HG02759 (cell line): Measurements from ENCODE around the gene RBM34.
"Not testable (repeated sequence)": the region's sequence is repeated elsewhere in the genome, so short reads cannot be mapped to it uniquely, and the experiment has no call there.

Source experiments
- ATAC-seq: cut with Tn5 transposase; IDR thresholded peaks from one replicate; pipeline ENCODE4 v1.9.1; 2021; ENCODE audit warnings: mild to moderate bottlenecking, moderate library complexity; ENCODE audit not compliant: unreplicated experiment

RBM34 gene

DNA sequence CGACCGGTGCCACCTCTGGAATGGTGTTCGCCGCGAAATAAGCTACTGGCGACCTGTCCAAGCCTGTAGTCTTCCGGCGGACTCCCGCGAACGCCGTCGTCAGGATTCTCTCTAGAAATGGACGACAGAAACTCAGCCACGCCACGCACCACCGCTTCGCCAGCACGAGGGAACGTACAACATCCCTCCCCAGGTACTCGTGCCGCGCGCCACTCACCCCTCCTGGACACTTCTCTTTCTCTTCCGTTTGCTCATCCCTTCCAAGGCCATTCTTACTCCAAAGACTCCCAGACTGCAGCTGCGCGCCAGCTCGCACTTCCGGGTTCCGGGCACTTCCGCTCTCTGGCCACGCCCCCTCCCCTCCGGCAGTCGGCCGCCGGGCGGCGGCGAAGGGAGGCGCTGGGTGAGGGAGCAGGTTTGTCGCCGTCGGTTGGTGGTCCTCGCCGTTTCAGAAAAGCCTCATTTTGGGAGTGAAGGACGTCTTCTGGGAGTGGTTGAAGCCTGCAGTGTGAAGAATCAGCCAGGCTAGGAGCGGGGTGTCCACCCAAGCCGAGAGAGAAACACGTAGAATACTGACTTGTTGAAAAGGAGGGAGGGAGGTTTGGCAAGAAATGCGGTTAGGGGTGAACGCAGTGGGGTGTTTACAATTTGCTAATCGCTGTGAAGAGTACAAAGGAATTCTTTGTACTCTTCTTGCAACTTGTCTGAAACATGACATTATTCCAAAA is at the start of gene RBM34:
RBM34 (minus strand) TSS at position 294 of the 728 bp plus-strand sequence; CDS start at position 270, 24 bp downstream.
- ATAC-seq, result peak; percentile 96

DNA sequence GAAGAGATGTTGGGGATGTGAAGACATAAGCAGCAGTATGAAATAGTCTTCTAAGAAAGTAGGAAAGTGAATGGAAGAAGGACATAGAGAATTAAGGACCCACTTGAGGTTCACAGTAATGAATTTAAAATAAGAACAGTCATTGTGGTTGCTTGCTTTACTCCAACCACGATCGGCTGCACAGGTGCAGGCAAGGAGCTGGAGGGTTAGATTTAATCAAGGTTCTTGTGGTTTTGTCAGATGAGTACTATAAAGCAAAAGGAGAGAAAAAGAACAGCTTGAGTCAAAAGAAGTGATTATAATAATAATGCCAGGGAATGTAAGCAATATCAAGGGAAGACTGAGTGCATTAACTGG is 46.1 kb upstream of the RBM34 start:
- no peak for ATAC-seq

GRCh38 chr1:235206533-235207208 is 45.6 kb upstream of the RBM34 start:
- no peak for ATAC-seq

DNA sequence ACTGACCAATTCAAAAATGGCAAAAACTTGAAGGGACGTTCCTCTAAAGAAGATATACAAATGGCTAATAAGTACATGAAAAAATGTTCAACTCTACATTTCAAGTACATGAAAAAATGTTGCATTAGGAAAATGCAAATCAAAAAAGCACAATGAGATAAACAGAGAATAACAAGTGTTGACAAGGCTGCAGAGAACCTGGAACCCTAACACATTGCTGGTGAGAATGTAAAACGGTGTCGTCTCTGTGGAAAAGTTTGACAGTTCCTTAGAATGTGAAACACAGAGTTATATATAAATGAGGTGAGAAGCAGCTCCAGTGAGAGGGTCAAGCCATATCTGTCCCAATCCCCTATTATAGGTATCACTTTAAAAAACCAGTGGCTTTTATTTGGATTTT is 44.6 kb upstream of the RBM34 start:
- ATAC-seq, result no peak

DNA sequence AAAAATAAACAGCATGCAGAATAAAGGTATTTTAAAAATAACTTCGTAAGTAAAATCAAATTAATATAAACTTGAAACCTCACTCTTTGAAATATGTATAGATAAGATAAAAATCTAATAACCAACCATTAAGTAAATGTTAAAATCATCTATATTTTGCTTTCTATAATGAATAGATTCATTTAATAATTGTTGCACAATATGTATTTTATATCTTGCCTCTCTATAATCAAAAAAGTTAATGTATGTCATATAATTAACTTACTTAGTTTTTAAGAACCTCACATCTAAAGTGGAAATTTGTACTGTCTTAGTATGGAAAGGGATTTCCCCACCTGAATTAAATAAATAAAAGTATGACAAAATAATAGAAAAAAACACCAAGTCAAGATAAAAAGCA is 42.4 kb upstream of the RBM34 start:
- ATAC-seq, result no peak

- not testable (repeated sequence) for ATAC-seq
Measured at GRCh38 chr1:235202447-235202846, 41.4 kb upstream of the RBM34 start.

DNA sequence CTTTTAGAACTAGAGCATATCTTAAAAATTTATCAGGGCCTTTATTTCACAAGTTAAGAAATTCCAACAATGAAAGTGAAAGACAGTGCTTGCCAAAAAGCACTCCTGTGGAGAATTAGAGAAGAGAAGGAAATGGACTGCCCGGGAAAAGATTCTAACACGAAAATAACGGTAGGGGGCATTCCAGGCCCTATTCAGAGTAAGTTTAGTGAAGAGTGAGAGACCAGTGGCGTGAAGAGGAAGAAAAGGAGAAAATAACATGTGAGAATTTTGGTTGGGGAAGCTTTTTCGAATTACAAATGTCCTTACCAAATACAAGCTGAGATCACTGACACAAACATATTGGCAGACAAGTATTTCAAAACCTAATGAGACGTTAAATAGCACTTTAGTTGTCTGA is 38.4 kb upstream of the RBM34 start:
- no peak for ATAC-seq

DNA sequence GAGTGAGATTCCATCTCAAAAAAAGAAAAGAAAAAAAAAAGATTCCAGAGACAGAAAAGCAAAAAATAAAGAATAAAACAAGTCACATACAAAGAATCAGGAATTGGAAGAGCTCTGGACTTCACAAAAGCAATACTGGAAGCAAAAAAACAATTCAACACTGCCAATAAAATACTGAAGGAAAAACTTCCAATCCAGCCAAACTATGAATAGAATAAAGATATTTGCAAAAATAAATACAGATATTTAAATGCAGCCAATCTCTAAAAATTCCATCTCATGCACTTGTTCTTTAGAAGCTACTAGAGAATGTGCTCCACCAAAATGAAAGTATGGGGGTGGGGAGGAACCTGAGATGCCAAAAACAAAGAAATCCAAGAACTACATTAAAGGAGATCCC is 29.4 kb upstream of the RBM34 start:
- no peak for ATAC-seq

DNA sequence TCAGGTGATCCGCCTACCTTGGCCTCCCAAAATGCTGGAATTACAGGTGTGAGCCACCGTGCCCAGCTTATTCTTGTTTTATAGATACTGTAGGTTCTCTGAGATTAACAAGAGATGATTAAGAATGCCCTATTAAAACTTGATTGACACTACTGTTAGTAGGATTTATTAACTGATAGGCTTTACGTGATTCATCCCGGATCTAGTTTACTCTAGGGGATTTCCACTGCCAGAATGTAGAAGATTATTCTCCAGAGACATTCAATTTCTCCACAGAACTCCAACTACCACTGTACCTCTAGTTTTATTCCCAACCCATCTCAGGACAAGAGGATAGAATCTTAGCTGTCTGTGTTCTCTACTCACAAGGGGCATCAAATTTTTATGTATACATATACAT is 26.3 kb upstream of the RBM34 start:
- ATAC-seq, result no peak

DNA sequence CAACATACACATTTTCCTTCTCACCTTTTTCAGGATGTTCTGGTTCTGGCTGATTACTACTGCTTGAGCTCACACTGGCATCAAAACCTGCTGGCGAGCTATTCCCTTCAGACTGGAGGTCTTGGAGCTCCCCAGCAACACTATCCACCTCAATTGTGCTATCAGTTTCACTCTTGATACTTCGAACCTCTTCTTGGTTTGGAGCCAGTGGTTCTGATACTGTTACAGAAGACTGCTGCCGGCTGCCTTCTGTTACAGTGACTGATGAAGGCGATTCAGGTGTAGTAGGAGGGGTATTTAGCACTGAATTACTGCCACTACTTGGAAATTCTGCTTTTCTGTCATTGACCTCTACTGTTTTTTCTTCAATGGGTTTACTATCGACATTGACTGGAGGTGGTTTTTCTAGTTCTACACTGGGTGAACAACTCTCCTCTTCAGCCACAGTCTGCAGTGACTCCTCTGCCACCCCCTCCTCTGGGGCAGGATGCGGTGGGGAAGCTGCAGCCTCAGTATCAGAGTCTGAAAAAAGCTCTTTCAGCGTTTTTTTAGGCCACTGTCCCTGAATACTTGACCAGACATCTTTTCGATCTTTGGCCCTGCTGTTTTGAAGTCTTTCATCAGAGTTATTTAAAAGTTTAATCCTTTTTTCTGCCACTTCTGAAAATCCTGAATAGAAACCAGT is 20.7 kb upstream of the RBM34 start:
- no peak for ATAC-seq

DNA sequence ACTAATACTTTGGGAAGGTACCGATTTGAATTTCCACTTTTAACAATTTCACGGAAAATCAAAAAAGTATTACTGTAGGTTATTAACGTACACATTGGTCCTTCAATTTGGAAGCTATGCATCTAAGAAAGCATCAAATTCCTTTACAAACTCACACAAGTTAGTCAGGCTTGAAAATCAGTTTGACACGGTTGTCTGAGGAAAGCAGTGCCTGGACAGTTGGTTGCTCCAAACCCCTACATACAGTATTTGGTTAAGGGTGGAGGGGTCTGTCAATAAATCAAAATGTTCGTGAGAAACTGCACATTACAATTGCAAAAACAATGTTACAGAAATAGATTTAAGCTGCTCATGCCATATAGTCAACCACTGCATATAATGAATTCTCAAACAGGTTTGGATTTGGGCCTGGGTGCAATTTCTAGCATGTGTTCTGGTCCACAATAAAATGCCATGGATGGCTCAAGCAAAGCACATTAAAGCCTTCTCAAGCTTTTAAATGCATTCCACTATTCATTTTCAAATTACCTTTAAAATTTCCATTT is 19.9 kb upstream of the RBM34 start:
- no peak for ATAC-seq

DNA sequence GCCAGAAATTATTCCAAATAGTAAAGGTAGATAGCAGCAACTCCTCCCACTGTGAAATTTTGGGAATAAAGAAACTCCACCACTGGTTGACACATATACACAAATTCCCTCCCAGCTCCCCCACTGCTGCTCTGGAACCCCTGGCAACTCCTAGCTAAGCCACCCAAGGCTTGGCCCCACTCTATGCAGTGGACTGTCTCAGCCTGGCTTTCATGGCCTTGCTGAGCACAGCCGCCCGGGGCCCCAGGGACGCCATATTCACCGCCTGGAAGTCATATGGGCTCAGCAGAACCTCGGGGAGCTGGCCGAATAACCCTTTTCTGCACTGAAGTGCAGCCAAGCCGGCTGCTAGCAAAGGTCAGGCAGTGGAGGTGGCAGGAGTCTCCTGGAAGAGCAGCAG is 15.4 kb upstream of the RBM34 start:
- no peak for ATAC-seq

DNA sequence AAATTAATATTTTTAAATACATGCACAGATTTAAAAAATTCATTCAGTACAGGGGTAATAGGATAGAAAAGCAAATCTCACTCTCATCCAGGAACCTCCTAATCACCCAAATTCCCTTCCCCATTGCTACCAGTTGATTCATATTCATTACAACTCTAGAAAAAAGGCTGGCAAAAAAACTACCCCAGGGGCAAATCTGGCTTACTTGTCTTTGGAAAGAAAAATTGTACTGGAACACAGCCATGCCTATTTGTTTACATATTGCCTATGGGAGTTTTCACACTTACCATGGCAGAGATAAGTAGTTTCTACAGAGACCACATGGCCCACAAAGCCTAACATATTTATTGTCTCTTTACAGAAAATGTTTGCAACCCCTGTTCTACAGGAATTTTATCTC is 8.9 kb upstream of the RBM34 start:
- ATAC-seq, result no peak

GRCh38 chr1:235168375-235168774 is 7.3 kb upstream of the RBM34 start:
- ATAC-seq, result no peak

DNA sequence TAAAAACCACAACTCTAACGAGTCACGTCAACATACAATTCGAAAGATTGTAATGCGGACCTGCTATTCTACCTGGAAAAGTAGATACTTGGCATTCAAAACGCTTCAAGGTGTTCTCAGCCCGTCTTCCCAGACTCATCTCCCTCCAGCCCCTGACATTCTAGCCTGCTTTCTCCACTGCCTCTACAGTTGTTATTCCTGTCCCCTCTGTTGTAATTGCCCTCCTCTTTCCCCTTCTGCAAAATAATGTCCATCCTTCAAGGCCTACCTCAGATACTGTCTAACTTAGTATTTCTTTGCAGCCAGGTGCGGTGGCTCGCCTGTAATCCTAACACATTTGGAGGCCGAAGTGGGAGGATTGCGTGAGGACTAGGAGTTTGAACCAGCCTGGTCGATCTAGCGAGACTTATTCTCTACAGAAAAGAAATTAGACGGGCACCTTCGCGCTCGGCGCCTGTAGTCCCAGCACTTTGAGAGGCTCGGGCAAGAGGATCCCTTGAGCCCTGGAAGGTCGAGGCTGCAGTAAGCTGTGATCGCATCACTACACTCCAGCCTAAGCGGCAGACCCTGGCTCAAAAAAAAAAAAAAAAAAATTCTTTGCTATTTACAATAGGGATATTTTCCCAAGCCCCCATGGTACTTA is 756 bp upstream of the RBM34 start:
- no peak for ATAC-seq

DNA sequence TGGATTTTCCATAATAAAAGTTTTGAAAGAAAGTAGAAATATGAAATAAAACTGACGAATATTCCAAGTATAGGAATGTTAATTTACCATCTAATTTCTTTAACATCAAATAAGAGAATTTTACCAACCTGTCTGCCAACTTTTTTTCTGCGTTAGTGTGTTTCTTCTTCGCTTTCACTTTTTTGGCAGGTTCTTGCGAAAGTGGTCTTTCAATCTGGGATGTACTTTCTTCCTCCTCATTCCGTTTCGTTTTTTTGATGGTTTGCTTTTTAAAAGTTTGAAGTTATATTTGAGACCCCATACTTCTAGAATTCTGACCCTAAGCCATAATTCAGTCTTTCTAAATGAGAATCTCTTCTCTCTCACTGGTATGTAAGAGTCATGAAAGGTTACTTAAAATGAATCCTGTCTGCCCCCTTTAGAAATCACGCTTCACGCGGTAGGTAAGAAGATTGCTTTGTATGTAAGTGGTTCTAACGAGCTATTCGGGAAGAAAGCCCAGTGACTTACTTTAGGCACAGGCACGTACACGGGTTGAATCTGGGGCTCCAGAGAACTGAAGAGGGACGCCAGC is 580 bp downstream of the RBM34 start:
- ATAC-seq, result peak; percentile 43

DNA sequence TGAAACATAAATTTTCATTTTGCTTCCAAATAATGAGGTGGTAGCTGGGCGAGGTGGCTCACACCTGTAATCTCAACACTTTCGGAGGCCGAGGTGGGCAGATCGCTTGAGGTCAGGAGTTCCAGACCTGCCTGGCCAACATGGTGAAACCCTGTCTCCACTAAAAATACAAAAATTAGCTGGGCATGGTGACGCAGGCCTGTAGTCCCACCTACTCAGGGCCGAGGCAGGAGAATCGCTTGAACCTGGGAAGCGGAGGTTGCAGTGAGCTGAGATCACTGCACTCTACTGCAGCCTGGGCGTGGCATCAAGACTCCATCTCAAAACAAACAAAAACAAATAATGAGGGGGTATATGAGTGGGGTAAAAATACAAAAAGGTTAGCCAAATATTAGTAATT is 1.1 kb downstream of the RBM34 start:
- ATAC-seq, result not testable (repeated sequence)

- not testable (repeated sequence) for ATAC-seq
Measured at GRCh38 chr1:235159284-235159683, 1.8 kb downstream of the RBM34 start.

- ATAC-seq, result no peak
Measured at GRCh38 chr1:235158680-235159079, 2.4 kb downstream of the RBM34 start.

DNA sequence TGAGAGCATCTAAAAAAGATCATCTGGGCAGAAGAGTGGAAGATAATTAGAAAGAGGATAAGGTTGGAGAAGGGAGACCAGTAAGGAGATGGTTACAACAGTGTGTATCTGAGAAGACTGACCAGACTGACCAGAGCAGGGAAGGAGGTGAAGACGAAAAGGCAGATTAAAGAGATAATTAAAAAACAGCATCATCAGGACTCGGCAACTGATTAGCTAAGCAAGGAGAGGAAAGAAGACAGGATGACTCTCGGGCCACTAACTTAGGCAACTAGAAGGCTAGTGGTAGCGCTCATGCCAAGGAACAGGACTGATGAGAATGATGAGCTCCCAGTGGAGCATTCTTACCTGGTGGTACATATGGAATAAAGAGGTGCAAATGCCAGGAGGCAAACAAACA is 3.9 kb downstream of the RBM34 start:
- ATAC-seq, result no peak

GRCh38 chr1:235156740-235157139 is 4.3 kb downstream of the RBM34 start:
- no peak for ATAC-seq
